Activated CD8-positive, alpha-beta memory T cell treated with anti-CD3 and anti-CD28 coated beads, Interleukin-2, amount 50 U/mL, for 1 hour (primary cell): ENCODE data around the gene OR1D2.
"Not testable (repeated sequence)": the region's sequence is repeated elsewhere in the genome, so short reads cannot be mapped to it uniquely, and the experiment has no call there.

Source experiments
- DNase-seq: peaks from one replicate; pipeline ENCODE4 v3.0.0-alpha.2; 2020; ENCODE audit errors: extremely low read depth

OR1D2 gene

DNA sequence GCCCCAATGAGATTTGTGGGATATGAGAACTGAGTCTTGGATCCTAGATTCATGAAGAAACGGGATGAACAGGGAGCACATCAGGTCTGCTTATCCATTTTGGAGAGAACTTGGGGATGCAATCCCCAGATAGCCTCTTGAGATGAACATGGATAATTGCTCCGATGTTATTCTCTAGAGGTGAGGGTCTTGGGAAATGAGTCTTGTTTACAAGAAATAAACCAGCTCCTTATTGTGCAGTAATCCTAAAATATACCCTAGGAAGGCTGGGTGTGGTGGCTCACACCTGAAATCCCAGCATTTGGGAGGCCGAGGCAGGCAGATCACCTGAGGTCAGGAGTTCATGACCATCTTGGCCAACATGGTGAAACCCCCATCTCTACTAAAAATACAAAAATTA, at the start of gene OR1D2:
Gene OR1D2, minus strand, starts transcription at position 101 of the 400 bp plus-strand sequence. CDS start 11,426 bp downstream, outside the sequence.
- no peak for DNase-seq

GRCh38 chr17:3137494-3137893, 33.3 kb upstream of the OR1D2 start:
- DNase-seq = not testable (repeated sequence)

DNA sequence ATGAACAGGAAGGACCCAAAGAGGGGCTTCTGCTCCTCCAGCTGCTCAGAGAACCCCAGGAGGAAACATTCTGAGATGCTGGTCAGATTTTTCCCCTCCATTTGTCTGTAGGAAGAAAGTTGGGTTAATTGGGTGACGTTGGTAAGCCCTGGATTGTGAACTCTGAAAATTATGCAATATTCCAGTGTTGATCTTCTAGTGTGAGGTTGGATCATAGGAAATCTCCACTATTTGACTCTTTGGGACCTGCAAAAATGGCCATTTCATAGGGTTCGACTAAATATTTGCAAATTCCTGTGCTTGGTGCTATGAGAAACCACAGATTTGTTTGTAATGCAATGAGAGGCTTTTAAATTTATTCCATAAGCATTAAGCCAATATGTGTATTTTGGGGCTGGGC, 23.2 kb upstream of the OR1D2 start, which contains the start of gene OR1G1:
Gene OR1G1, minus strand, starts transcription at position 101 of the 400 bp plus-strand sequence. Its CDS starts 0 bp downstream, at position 101.
- no peak for DNase-seq

DNA sequence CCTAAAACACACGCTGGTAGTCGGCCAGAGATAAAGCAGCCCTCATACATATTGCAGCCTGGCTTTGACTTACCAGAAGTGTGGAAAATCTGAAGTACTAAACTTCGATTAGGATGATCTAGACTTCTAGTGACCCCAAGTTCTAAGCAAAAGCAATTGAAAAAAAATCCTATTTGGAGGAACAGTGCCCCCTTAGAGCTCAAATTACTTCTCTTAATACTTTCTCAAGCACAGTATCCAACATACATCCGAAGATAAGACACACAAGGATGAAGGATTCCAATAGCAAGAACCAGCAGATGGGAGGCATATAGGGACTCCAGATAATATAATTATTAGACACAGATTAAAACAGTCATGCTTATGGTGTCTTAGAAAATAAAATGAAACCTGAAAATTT, 30.4 kb downstream of the OR1D2 start:
- DNase-seq = not testable (repeated sequence)

DNA sequence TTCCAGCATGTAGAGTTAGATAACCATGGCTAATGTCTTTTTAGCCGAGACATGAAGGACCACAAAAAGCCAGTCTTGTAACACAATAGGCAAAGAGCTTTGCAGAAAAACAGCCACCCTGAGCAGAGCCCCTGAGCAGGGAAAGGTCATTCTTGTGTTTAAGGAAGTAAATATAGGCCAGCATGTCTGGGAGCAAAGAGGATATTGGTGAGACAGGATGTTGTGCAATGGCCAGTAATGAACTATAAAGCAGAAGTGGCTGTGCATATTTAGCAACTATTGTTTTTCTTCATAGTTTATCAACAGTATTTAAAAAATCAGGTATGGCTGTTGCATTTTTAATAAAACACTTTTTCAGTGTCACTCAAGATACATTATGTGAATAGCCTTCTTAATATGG, 39.0 kb downstream of the OR1D2 start:
- DNase-seq = not testable (repeated sequence)

DNA sequence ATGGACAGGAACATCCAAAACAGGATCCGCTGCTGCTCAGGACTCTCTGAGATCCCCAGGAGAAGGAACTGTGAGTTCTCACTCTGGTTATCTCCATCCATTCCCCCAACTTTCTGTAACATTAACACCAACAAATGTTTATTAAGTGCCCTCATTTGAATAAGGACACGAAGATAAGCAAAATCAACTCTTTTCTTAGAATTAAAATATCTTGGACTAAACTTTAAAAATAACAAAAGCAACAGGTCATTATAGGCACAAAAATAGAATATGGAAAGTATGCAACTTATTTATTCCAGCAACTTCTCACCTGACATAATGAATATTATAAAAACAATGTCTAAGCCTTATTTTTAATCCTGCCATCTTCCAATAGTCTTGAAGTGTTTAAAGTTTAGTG, 40.7 kb downstream of the OR1D2 start, which contains the start of gene OR1D5:
Gene OR1D5, minus strand, starts transcription at position 101 of the 400 bp plus-strand sequence. Its CDS starts 0 bp downstream, at position 101.
- not testable (repeated sequence) for DNase-seq

GRCh38 chr17:3062824-3063377, 41.3 kb downstream of the OR1D2 start:
- DNase-seq = not testable (repeated sequence)

DNA sequence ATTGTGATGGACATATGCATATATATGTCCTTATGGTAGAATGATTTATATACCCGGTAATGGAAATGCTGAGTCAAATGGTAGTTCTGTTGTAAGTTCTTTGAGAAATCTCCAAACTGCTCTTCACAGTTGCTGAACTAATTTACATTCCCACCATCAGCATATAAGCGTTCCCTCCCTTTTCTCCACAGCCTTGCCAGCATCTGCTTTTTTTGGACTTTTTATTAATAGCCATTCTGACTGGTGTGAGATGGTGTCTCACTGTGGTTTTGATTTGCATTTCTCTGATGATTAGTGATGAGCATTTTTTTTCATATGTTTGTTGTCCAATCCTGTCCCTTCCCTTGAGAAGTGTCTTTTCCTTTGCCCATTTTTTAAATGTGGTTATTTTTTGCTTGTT, 49.4 kb downstream of the OR1D2 start:
- DNase-seq = not testable (repeated sequence)

- no peak for DNase-seq
These were observed 54.4 kb downstream of the OR1D2 start for GRCh38 chr17:3049705-3050295.

GRCh38 chr17:3048727-3049471, 55.3 kb downstream of the OR1D2 start:
- peak; percentile 78 for DNase-seq

- no peak for DNase-seq
These were observed 57.5 kb downstream of the OR1D2 start for GRCh38 chr17:3046753-3047152.

DNA sequence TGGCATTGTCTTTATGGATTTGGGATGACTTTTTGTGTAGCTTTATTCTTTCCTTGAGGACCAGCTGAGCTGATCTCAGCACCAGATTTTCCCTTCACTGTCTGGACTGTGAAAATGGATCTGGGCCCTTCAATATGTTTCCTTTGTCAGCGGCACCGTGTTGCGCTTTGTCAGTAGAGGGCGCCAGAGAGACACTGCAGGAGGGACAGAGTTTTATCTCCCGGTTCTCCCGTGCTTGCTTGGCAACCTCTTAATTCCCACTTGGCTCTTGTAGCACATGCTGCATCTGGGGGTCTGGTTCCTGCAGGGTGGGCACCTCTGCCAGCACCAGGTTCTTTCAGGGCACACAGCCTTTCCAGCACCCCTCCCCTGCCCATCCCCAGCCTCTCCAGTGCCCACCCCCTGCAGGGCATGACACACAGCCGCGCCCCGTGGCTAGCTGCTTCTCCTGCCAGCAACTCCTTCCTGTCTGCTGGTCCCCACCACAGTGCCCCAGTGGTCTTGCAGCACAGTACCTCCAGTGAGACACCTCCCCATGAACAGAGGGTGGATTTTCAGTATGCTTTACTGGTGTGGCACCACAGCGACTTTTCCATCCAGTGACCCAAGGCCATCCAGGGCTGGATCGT, 60.4 kb downstream of the OR1D2 start:
- DNase-seq = no peak

DNA sequence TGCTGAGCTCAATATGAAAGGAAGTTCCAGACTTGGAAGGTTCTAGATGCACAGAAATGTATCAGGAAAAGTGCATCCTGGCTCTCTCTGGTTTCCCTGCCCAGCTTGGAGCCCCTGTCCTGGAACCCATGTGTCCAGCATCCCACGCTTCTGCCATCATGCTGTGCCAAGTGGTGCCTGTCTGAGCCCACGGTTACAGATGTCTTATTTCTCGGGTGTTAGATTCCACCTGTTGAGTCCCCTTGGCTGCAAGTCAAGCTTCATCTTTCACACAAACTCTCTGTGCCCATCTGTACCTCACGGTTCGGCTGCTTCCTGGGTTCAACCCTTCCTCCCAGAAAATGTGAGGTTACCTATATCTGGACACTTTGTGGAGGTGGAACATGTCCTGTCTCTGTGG, 63.3 kb downstream of the OR1D2 start:
- no peak for DNase-seq

DNA sequence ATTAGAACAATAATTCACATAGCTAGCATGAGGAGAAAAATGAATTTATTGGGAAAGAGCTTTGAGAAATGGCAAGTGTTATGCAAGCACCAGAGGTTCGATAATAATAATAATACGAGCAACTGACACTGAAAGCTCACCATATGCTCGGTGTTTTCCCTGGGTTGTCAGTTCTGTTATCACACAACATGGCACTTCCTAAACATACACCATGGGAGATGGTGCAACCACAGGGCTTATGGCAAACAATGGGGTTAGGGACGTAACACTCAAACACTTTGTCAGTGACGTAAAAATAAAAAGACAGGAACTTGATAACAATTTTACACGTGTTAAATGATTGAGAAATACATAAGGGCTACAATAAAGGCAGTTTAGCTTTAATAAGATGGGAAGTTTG, 64.5 kb downstream of the OR1D2 start:
- DNase-seq = no peak

- DNase-seq = no peak
These were observed 65.3 kb downstream of the OR1D2 start for GRCh38 chr17:3038941-3039340.
